Neural progenitor cell (in vitro differentiated cells): ENCODE data around the gene ZNF304. TPM values are rescaled to one million over a fixed set of nuclear protein-coding genes. Genes with fewer than 3 reads are reported as not detected.
A peak's percentile ranks its signal among the peaks of the same experiment; 100 is the strongest.

Source experiments
- DNase-seq: peaks from one replicate; pipeline ENCODE4 v3.0.0-alpha.2; 2016; ENCODE audit warnings: low spot score
- H2AFZ ChIP-seq: fragments of 200-600 bp; sonication (generic); replicated peaks from 2 replicates; pipeline ENCODE4 v1.6.1; 2016; ENCODE audit warnings: antibody characterized with exemption
- H3F3A ChIP-seq: fragments of 200-600 bp; sonication (generic); 2 replicates; pipeline ENCODE4 v1.6.1; 2016; ENCODE audit warnings: antibody characterized with exemption, low read depth
- H3K27ac ChIP-seq: fragments of 200-600 bp; sonication (generic); 2 replicates; pipeline ENCODE4 v1.5.1; 2016; ENCODE audit warnings: mild to moderate bottlenecking
- H3K27me3 ChIP-seq: fragments of 200-600 bp; sonication (generic); 2 replicates; pipeline ENCODE4 v1.6.1; 2016; ENCODE audit warnings: mild to moderate bottlenecking, moderate library complexity
- H3K36me3 ChIP-seq: fragments of 200-600 bp; sonication (generic); 2 replicates; pipeline ENCODE4 v1.5.1; 2016
- H3K4me1 ChIP-seq: fragments of 200-600 bp; sonication (generic); 2 replicates; pipeline ENCODE4 v1.6.1; 2016; ENCODE audit warnings: mixed run types
- H3K4me2 ChIP-seq: fragments of 200-600 bp; sonication (generic); 2 replicates; pipeline ENCODE4 v1.6.1; 2016
- H3K4me3 ChIP-seq: fragments of 200-600 bp; sonication (generic); 2 replicates; pipeline ENCODE4 v1.5.1; 2016
- H3K79me2 ChIP-seq: fragments of 200-600 bp; sonication (generic); 2 replicates; pipeline ENCODE4 v1.6.1; 2016; ENCODE audit warnings: low read depth
- H3K9ac ChIP-seq: fragments of 200-600 bp; sonication (generic); 2 replicates; pipeline ENCODE4 v1.6.1; 2016
- H3K9me3 ChIP-seq: fragments of 200-600 bp; sonication (generic); 2 replicates; pipeline ENCODE4 v1.5.1; 2016; ENCODE audit warnings: low read depth
- H4K20me1 ChIP-seq: fragments of 200-600 bp; sonication (generic); 2 replicates; pipeline ENCODE4 v1.6.1; 2016; ENCODE audit warnings: low read depth
- H3K27ac Mint-ChIP-seq: 3 replicates; pipeline ENCODE4 v1.8.0; 2021; ENCODE audit warnings: mixed read lengths
- H3K27me3 Mint-ChIP-seq: 2 replicates; pipeline ENCODE4 v1.8.0; 2022; ENCODE audit warnings: low read depth, mild to moderate bottlenecking, inconsistent platforms, moderate library complexity, mixed read lengths; ENCODE audit not compliant: insufficient read depth
- H3K36me3 Mint-ChIP-seq: 3 replicates; pipeline ENCODE4 v1.8.0; 2021; ENCODE audit warnings: mixed read lengths
- H3K4me1 Mint-ChIP-seq: 3 replicates; pipeline ENCODE4 v1.8.0; 2021; ENCODE audit warnings: mixed read lengths
- H3K4me3 Mint-ChIP-seq: 3 replicates; pipeline ENCODE4 v1.8.0; 2021; ENCODE audit warnings: mild to moderate bottlenecking, moderate library complexity, mixed read lengths
- H3K9me3 Mint-ChIP-seq: 3 replicates; pipeline ENCODE4 v1.8.0; 2020; ENCODE audit warnings: mixed read lengths
- EZH2 ChIP-seq: fragments of 200-600 bp; sonication (generic); IDR thresholded peaks from 2 replicates; pipeline ENCODE4 v1.6.1; 2017; ENCODE audit warnings: antibody characterized with exemption, mild to moderate bottlenecking, moderate library complexity
- EZH2phosphoT487 ChIP-seq: fragments of 200-600 bp; sonication (generic); IDR thresholded peaks from 2 replicates; pipeline ENCODE4 v1.6.1; 2017; ENCODE audit warnings: antibody characterized with exemption
- total RNA-seq: library from RNA; depleted of rRNA; stranded (reverse); fragments of >200 nt; gene quantifications from 2 replicates; pipeline ENCODE4 v1.2.3, GENCODE V29; 2015; ENCODE audit warnings: low replicate concordance
- TF ChIP-seq, protein P1 (sequence below): fragments of 200-600 bp; sonication (generic); IDR thresholded peaks from 2 replicates; pipeline ENCODE4 v1.5.1; 2017; ENCODE audit warnings: antibody characterized with exemption, mild to moderate bottlenecking

The ZNF304 gene
- total RNA-seq, 1 donor from 2014 or later, result 15.5 TPM

DNA sequence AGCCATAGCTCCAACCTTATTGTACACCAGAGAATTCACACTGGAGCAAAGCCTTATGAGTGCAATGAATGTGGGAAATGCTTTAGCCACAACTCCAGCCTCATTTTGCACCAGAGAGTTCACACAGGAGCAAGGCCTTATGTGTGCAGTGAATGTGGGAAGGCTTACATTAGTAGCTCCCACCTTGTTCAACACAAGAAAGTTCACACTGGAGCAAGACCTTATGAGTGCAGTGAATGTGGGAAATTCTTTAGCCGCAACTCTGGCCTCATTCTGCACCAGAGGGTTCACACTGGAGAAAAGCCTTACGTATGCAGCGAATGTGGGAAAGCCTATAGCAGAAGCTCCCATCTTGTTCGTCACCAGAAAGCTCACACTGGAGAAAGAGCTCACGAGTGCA, 6.3 kb downstream of the ZNF304 start:
- H3F3A ChIP-seq, result no peaks in the 10 kb centered on the region
- no peak overlapping the region for H3K4me3 ChIP-seq
- Mint-ChIP-seq H3K9me3 (no peaks in the 10 kb centered on the region), H3K36me3 (peaks cover 45% of the 10 kb centered on the region), H3K4me3 (no peak overlapping the region), H3K27me3 (peaks cover 4% of the 10 kb centered on the region), H3K4me1 (peaks cover 10% of the 10 kb centered on the region), H3K27ac (no peak overlapping the region)
- no peaks in the 10 kb centered on the region for H3K9me3 ChIP-seq
- no peaks in the 10 kb centered on the region for H4K20me1 ChIP-seq
- no peak overlapping the region for H3K4me2 ChIP-seq
- no peak overlapping the region for H2AFZ ChIP-seq
- H3K36me3 ChIP-seq, result no peaks in the 10 kb centered on the region
- no peaks in the 10 kb centered on the region for H3K27me3 ChIP-seq
- no peaks in the 10 kb centered on the region for H3K4me1 ChIP-seq
- no peak overlapping the region for H3K27ac ChIP-seq
- peaks cover 15% of the 10 kb centered on the region for H3K79me2 ChIP-seq
- no peak for DNase-seq
- H3K9ac ChIP-seq, result no peak overlapping the region
- TF ChIP-seq, protein P1, sequence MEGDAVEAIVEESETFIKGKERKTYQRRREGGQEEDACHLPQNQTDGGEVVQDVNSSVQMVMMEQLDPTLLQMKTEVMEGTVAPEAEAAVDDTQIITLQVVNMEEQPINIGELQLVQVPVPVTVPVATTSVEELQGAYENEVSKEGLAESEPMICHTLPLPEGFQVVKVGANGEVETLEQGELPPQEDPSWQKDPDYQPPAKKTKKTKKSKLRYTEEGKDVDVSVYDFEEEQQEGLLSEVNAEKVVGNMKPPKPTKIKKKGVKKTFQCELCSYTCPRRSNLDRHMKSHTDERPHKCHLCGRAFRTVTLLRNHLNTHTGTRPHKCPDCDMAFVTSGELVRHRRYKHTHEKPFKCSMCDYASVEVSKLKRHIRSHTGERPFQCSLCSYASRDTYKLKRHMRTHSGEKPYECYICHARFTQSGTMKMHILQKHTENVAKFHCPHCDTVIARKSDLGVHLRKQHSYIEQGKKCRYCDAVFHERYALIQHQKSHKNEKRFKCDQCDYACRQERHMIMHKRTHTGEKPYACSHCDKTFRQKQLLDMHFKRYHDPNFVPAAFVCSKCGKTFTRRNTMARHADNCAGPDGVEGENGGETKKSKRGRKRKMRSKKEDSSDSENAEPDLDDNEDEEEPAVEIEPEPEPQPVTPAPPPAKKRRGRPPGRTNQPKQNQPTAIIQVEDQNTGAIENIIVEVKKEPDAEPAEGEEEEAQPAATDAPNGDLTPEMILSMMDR, result no peak
- TF ChIP-seq EZH2phosphoT487, result no peak
- no peak for TF ChIP-seq EZH2

DNA sequence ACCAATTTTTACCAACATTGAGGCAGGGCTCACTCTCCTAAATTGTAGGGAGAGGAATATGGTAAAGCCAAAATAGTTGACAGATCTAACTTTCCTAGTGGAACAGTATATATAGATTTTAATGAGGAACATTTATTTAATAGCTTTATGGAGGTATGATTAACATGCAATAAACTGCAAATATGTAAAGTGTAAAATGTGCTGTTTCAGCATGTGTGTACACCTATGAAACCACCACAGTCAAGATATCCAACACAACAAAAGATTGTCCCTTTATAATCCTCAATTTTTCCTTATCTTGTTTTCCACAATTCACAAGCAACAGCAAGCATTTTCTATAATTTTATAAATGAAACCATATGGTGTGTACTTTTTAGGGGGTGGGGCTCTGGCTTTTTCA, 8.2 kb downstream of the ZNF304 start:
- Mint-ChIP-seq H3K36me3 (peaks cover 38% of the 10 kb centered on the region), H3K4me3 (no peak overlapping the region), H3K27me3 (peaks cover 4% of the 10 kb centered on the region), H3K9me3 (no peaks in the 10 kb centered on the region), H3K4me1 (peaks cover 9% of the 10 kb centered on the region), H3K27ac (no peak overlapping the region)
- no peaks in the 10 kb centered on the region for H3K36me3 ChIP-seq
- no peaks in the 10 kb centered on the region for H3F3A ChIP-seq
- TF ChIP-seq, protein P1, result no peak
- TF ChIP-seq EZH2 (no peak), EZH2phosphoT487 (no peak)
- no peak overlapping the region for H3K4me3 ChIP-seq
- H4K20me1 ChIP-seq, result no peaks in the 10 kb centered on the region
- no peak overlapping the region for H2AFZ ChIP-seq
- H3K4me1 ChIP-seq, result peaks cover 3% of the 10 kb centered on the region
- no peaks in the 10 kb centered on the region for H3K9me3 ChIP-seq
- no peak for DNase-seq
- no peak overlapping the region for H3K4me2 ChIP-seq
- H3K79me2 ChIP-seq, result peaks cover 12% of the 10 kb centered on the region
- H3K27ac ChIP-seq, result no peak overlapping the region
- no peak overlapping the region for H3K9ac ChIP-seq
- H3K27me3 ChIP-seq, result no peaks in the 10 kb centered on the region

DNA sequence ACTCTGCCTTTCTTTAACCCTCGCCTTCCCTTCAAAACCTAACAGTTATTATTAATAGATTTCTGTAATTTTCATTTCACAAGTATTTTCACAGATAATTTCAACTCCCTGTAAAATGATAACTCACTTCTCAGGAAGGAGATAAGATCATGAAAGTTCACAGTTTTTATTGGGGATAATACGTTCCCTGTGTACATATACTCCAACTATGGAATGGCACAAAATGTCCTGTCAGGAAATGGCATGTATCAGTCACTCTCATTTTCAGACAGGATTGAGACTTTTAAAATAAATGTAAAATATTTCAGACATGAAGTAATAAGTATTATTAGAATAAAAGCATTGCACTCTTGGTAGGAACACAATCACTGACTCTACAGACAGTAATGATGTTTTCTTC, 11.3 kb downstream of the ZNF304 start:
- H2AFZ ChIP-seq, result peak overlapping the region; percentile 46
- H3K27ac Mint-ChIP-seq, result peak overlapping the region; percentile 98
- peaks cover 4% of the 10 kb centered on the region for H3K27me3 Mint-ChIP-seq
- peaks cover 17% of the 10 kb centered on the region for H3K79me2 ChIP-seq
- H3K27me3 ChIP-seq, result no peaks in the 10 kb centered on the region
- TF ChIP-seq, protein P1, result no peak
- no peak for TF ChIP-seq EZH2phosphoT487
- TF ChIP-seq EZH2, result no peak
- no peaks in the 10 kb centered on the region for H3K9me3 ChIP-seq
- peak overlapping the region; percentile 35 for H3K9ac ChIP-seq
- peak overlapping the region; percentile 74 for H3K4me2 ChIP-seq
- H3K36me3 Mint-ChIP-seq, result peaks cover 24% of the 10 kb centered on the region
- no peak overlapping the region for H3K27ac ChIP-seq
- H3K4me1 ChIP-seq, result peaks cover 7% of the 10 kb centered on the region
- H3K9me3 Mint-ChIP-seq, result no peaks in the 10 kb centered on the region
- peak overlapping the region; percentile 84 for H3K4me3 ChIP-seq
- H3F3A ChIP-seq, result no peaks in the 10 kb centered on the region
- no peaks in the 10 kb centered on the region for H3K36me3 ChIP-seq
- H3K4me1 Mint-ChIP-seq, result peaks cover 9% of the 10 kb centered on the region
- DNase-seq, result no peak
- no peaks in the 10 kb centered on the region for H4K20me1 ChIP-seq
- peak overlapping the region; percentile 98 for H3K4me3 Mint-ChIP-seq
